ENCODE data around the gene MMP25.
A peak's percentile ranks its signal among the peaks of the same experiment; 100 is the strongest.

Gene MMP25

GRCh38 chr16:3095869-3096268 lies 49.5 kb downstream of the MMP25 start:
- DNase-seq (ENCODE audit: low spot score) = no peak

DNA sequence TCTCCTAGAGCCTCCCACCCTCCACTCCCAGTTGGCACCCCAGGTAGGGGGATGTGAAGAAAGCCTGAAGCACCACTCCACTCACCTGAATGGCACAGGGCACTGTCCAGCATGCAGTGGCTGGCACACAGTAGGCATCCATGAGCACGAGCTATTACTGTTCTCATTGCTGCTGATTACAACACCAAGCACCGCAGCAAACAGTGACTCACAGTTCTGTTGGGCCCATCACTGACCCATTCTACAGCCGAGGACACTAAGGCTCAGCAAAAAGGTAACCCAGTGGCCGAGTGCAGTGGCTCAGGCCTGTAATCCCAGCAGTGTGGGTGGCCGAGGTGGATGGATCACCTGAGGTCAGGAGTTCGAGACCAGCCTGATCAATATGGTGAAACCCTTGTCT lies 50.0 kb downstream of the MMP25 start:
- no peak for DNase-seq (ENCODE audit: low spot score)

GRCh38 chr16:3097266-3097665 lies 50.9 kb downstream of the MMP25 start:
- no peak for DNase-seq (ENCODE audit: low spot score)

DNA sequence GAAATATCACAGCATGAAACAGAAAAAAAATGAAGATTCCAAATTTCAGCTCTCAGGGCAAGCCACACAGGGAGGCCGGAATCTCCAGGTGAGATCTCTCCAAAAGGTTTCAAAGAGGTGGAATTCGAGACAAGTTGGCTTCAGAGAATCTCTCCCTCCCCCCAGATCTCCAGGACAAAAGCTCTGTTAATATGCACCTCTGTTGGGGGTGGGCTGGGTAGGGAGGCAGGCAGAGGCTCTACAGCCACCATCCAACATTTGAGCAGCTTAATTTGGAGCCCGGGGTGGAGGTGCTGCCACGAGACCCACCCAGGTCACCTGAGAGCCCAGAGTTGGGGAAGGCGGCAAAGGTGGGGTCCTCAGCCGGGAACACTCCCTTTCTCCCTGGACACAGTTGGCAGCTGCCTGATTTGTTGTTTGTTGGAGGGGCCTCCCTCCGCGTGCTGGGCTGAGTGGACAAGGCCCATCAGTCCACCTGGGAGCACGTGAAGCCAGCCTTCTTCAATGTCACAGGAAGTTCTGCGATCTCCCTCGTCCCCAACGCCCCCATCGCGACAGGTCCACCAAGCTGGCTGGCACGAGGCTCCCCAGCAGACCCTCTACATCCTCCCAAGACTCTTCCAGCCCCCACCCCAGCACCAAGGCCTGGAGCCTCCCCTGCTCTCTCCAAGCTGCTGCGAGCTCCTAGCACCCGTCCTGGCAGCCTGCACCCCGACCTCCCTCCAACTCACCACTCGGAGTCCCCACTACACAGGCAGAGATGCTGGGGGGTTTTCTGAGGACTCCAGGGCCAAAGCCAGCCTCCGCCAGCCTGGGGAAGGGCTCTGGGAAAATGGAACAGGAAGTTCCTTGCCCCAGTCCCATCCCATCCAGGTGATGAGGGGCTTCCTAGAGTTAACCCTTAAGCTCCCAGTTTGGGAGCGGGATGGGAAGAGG lies 52.4 kb downstream of the MMP25 start, which contains the start of gene ZSCAN10:
TSS of gene ZSCAN10 (minus strand) at position 836 of the 936 bp plus-strand sequence. CDS start 6,357 bp downstream, outside the sequence.
- DNase-seq (ENCODE audit: low spot score) = no peak

DNA sequence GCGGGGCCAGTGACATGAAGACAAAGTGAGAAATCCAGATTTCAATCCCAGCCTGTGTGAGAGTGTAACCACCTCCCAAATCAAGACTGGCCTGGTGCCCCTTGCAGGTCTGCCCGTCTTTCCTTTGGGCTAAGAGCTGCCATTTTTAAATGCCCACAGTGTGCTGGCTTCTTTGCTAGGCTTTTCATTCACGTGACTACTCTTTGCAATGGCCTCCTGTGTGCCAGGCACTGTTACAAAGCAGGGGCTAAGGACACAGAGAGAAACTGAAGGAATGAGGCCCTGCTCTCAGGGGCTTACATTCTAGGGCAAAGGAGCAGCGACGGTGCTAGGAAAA lies 53.0 kb downstream of the MMP25 start:
- DNase-seq (ENCODE audit: low spot score) = no peak

- DNase-seq (ENCODE audit: low spot score) = peak; percentile 98
These were observed 53.6 kb downstream of the MMP25 start for GRCh38 chr16:3099732-3100499.

DNA sequence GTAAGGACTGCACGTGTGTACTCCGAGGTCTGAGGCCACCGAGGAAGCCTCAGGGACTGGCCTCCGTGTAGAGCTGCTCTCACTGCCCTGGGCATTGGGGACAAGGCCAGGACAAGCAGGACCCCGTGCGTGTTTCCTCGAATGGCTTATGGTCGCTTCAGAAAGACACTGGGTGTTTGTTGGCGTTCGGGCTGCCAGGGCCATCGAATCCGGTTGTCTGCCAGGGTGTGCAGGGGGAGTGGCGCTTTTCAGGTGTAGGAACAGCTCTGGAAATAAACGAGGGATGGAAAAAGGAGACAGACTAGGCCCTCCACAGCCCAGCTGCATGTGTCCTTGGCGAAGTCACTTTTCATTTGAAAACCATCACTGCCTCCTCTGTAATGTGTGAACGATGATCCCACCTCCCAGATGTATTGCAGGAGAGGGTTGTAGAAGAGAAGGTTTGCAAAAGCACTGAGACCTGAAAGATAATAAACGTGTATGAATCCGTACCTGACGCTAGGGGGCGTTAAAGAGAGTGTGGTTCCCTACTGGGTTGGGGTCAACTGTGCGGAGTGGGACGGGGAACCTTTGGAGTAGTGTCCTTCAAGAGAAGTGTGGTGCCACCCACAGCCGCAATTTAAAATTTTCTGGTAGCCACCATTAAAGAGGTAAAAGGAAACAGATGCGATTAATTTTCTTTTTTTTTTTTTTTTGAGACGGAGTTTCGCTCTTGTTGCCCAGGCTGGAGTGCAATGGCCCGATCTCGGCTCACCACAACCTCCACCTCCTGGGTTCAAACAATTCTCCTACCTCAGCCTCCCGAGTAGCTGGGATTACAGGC lies 54.9 kb downstream of the MMP25 start:
- DNase-seq (ENCODE audit: low spot score) = no peak

DNA sequence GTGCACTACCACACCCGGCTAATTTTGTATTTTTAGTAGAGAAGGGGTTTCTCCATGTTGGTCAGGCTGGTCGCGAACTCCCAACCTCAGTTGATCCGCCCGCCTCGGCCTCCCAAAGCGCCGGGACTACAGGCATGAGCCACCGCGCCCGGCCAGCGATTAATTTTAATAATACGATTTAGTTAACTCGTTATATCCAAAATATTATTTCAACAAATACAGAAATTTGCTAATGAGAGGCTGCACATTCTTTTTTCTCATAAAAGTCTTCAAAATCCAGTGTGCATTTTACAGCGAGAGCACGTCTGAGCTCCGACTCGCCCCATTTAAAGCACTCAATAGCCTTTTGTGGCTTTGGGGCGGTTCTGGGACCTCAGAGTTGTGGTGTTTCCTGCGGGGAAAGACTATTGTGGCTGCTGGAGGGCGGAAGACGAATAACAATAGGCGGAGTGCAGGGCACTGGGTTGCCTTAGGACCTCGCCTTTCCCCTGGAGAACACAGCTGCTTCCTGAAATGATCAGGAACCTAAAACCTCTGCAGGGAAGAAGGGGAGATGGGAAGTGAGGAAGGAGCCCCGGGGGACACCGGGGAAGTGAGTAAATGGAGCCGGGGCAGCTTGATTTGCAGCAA lies 55.6 kb downstream of the MMP25 start:
- no peak for DNase-seq (ENCODE audit: low spot score)

GRCh38 chr16:3106205-3106928 lies 60.0 kb downstream of the MMP25 start:
- peak; percentile 93 for DNase-seq (ENCODE audit: low spot score)

Measured in COLO829 (cell line).